Motor neuron (in vitro differentiated cells): ENCODE measurements around the gene LHFPL6. TPM values are rescaled to one million over a fixed set of nuclear protein-coding genes. Genes with fewer than 3 reads are reported as not detected.

Source experiments
- ATAC-seq, 8 experiments: fragments of 200-7000 bp; cut with Tn5 transposase; replicated peaks in 6 of 8; 2 replicates each; pipeline ENCODE4 v1.8.0; 2021; ENCODE audit warnings: mild to moderate bottlenecking in 8 of 8, moderate library complexity in 8 of 8
- H3K27ac ChIP-seq, 2 donors: fragments of 250-450 bp; sonication (Bioruptor Pico); 2 replicates each; pipeline ENCODE4 v1.9.0; 2021; ENCODE audit warnings: antibody characterized with exemption in 2 of 2, mild to moderate bottlenecking in 2 of 2, moderate library complexity in 1 of 2
- H3K4me1 ChIP-seq, 2 donors: fragments of 250-450 bp; sonication (Bioruptor Pico); replicated peaks in 1 of 2; 2 replicates each; pipeline ENCODE4 v1.6.1; 2021; ENCODE audit warnings: antibody characterized with exemption in 2 of 2, mild to moderate bottlenecking in 2 of 2, moderate library complexity in 1 of 2
- H3K4me3 ChIP-seq, 5 donors: fragments of 250-450 bp; sonication (Bioruptor Pico); 2 replicates each; pipeline ENCODE4 v1.9.0; 2021; ENCODE audit warnings: antibody characterized with exemption in 5 of 5, mild to moderate bottlenecking in 5 of 5, moderate library complexity in 4 of 5
- WGBS, 10 experiments: fragments of 450-650 bp; shearing (Covaris generic); methylation state at CpG; one replicate each; pipeline ENCODE4 v1.0.0; 2022; 5-methylcytosine and 5-hydroxymethylcytosine counted together
- in situ Hi-C, 9 experiments: fragments of 400-800 bp; cut with MboI; loops; one replicate each; pipeline ENCODE4 v1.15.0; 2021; ENCODE audit warnings: low sequenced_read_pairs in 9 of 9, low pct_unique_long_range_greater_than_20kb in 2 of 9; ENCODE audit not compliant: unreplicated experiment in 9 of 9
- total RNA-seq, 8 experiments: library from RNA; unstranded; fragments of 300-600 nt; gene quantifications; 2 replicates each; pipeline versions ENCODE4 v1.2.3 to v1.2.4, GENCODE V29; 2022

LHFPL6 gene
- total RNA-seq, 8 experiments from 2014 or later: 6.0 to 143 (median 12.0) TPM

GRCh38 chr13:39499604-39500003 is 103.4 kb downstream of the LHFPL6 start:
- H3K27ac ChIP-seq: no peak overlapping the region
- 7 to 100% (median 86%) methylated on average over 1 to 3 of the region's 3 CpGs; no CpG with 5 or more reads in 1 of the 10 experiments for WGBS, 10 experiments
- peaks cover 0 to 8% of the 10 kb centered on the region in 2 donors for H3K4me1 ChIP-seq
- H3K4me3 ChIP-seq: no peak overlapping the region
- in situ Hi-C loops: no loop called here
- no peak for ATAC-seq

GRCh38 chr13:39498471-39499114 is 104.4 kb downstream of the LHFPL6 start:
- Histone ChIP-seq H3K4me3 (no peak overlapping the region), H3K4me1 (peaks cover 6 to 13% of the 10 kb centered on the region in 2 donors), H3K27ac (no peak overlapping the region)
- in situ Hi-C loops: no loop called here
- WGBS, 10 experiments: 41 to 80% (median 64%) methylated on average over 1 to 8 of the region's 9 CpGs; no CpG with 5 or more reads in 1 of the 10 experiments
- ATAC-seq: no peak

- in situ Hi-C loops: no loop called here
- no peak overlapping the region for H3K4me3 ChIP-seq
- peaks cover 6% of the 10 kb centered on the region in 2 donors for H3K4me1 ChIP-seq
- ATAC-seq: no peak
- no peak overlapping the region for H3K27ac ChIP-seq
Measured at GRCh38 chr13:39496506-39496905, 106.5 kb downstream of the LHFPL6 start.

GRCh38 chr13:39494633-39495032 is 108.4 kb downstream of the LHFPL6 start:
- no peak overlapping the region for H3K27ac ChIP-seq
- H3K4me3 ChIP-seq: no peak overlapping the region
- peaks cover 5 to 6% of the 10 kb centered on the region in 2 donors for H3K4me1 ChIP-seq
- ATAC-seq: no peak
- in situ Hi-C loops: no loop called here
- 10 to 100% (median 81%) methylated on average over 1 to 3 of the region's 3 CpGs; no CpG with 5 or more reads in 1 of the 10 experiments for WGBS, 10 experiments

GRCh38 chr13:39494006-39494405 is 109.0 kb downstream of the LHFPL6 start:
- WGBS, 10 experiments: 4 to 40% (median 19%) methylated on average over 1 to 3 of the region's 3 CpGs; no CpG with 5 or more reads in 5 of the 10 experiments
- in situ Hi-C loops: no loop called here
- H3K27ac ChIP-seq: no peak overlapping the region
- H3K4me3 ChIP-seq: no peak overlapping the region
- peaks cover 5 to 6% of the 10 kb centered on the region in 2 donors for H3K4me1 ChIP-seq
- ATAC-seq: peak in 4 of 8 experiments; percentile 28 to 70 (median 54)

GRCh38 chr13:39490136-39490535 is 112.9 kb downstream of the LHFPL6 start:
- Histone ChIP-seq H3K4me3 (no peak overlapping the region), H3K4me1 (peaks cover 5 to 6% of the 10 kb centered on the region in 2 donors), H3K27ac (no peak overlapping the region)
- 42 to 100% (median 49%) methylated on average over 1 to 6 of the region's 6 CpGs; no CpG with 5 or more reads in 1 of the 10 experiments for WGBS, 10 experiments
- peak in 1 of 8 experiments; percentile 72 for ATAC-seq
- in situ Hi-C loops: no loop called here

- in situ Hi-C loops: no loop called here
- ATAC-seq: no peak
- Histone ChIP-seq H3K4me3 (no peak overlapping the region), H3K27ac (no peak overlapping the region), H3K4me1 (peaks cover 9 to 13% of the 10 kb centered on the region in 2 donors)
Measured at GRCh38 chr13:39486758-39487157, 116.2 kb downstream of the LHFPL6 start.

- in situ Hi-C loops: no loop called here
Measured at GRCh38 chr13:39485314-39485700, 117.7 kb downstream of the LHFPL6 start.

GRCh38 chr13:39484506-39485313 is 118.3 kb downstream of the LHFPL6 start:
- in situ Hi-C loops: no loop called here
- no peak for ATAC-seq

More at GRCh38 chr13:39485314-39485700, 117.7 kb downstream of the LHFPL6 start:
- Histone ChIP-seq H3K4me3 (no peak overlapping the region), H3K4me1 (peaks cover 9 to 13% of the 10 kb centered on the region in 2 donors), H3K27ac (no peak overlapping the region)
- ATAC-seq: no peak

GRCh38 chr13:39483326-39483725 is 119.7 kb downstream of the LHFPL6 start:
- peaks cover 9 to 13% of the 10 kb centered on the region in 2 donors for H3K4me1 ChIP-seq
- no peak for ATAC-seq
- no peak overlapping the region for H3K27ac ChIP-seq
- in situ Hi-C loops: no loop called here
- H3K4me3 ChIP-seq: no peak overlapping the region

More at GRCh38 chr13:39484506-39485313, 118.3 kb downstream of the LHFPL6 start:
- H3K4me1 ChIP-seq: peaks cover 9 to 13% of the 10 kb centered on the region in 2 donors
- no peak overlapping the region for H3K27ac ChIP-seq
- WGBS, 10 experiments: 43 to 100% (median 70%) methylated on average over 1 to 4 of the region's 4 CpGs; no CpG with 5 or more reads in 1 of the 10 experiments
- H3K4me3 ChIP-seq: no peak overlapping the region

- 25 to 100% (median 89%) methylated on average over 1 to 3 of the region's 3 CpGs; no CpG with 5 or more reads in 1 of the 10 experiments for WGBS, 10 experiments
- H3K4me1 ChIP-seq: peaks cover 9 to 13% of the 10 kb centered on the region in 2 donors
- no peak overlapping the region for H3K4me3 ChIP-seq
- no peak overlapping the region for H3K27ac ChIP-seq
- no peak for ATAC-seq
- in situ Hi-C loops: no loop called here
Measured at GRCh38 chr13:39481491-39481890, 121.5 kb downstream of the LHFPL6 start.

GRCh38 chr13:39474600-39474999 is 128.4 kb downstream of the LHFPL6 start:
- WGBS, 10 experiments: 80 to 100% (median 89%) methylated on average over 1 to 2 of the region's 2 CpGs; no CpG with 5 or more reads in 3 of the 10 experiments
- ATAC-seq: no peak
- H3K27ac ChIP-seq: no peak overlapping the region
- H3K4me3 ChIP-seq: no peak overlapping the region
- in situ Hi-C loops: no loop called here
- H3K4me1 ChIP-seq: peaks cover 0 to 2% of the 10 kb centered on the region in 2 donors

- H3K27ac ChIP-seq: no peak overlapping the region
- WGBS, 10 experiments: 21 to 100% (median 97%) methylated on average over 1 to 3 of the region's 3 CpGs; no CpG with 5 or more reads in 1 of the 10 experiments
- in situ Hi-C loops: no loop called here
- no peak for ATAC-seq
- peaks cover 0 to 2% of the 10 kb centered on the region in 2 donors for H3K4me1 ChIP-seq
- no peak overlapping the region for H3K4me3 ChIP-seq
Measured at GRCh38 chr13:39469676-39470075, 133.3 kb downstream of the LHFPL6 start.
